Fibroblast of lung (primary cell): ENCODE data around the gene CHST10.

Experiments used
- EZH2 ChIP-seq: IDR thresholded peaks from 2 replicates; pipeline ENCODE4 v1.5.1; 2012; ENCODE audit warnings: low read length, control low read depth, mild to moderate bottlenecking; ENCODE audit errors: missing control alignments
- TF ChIP-seq, protein P1 (sequence below), 2 donors: IDR thresholded peaks in 1 of 2; conservative IDR thresholded peaks in 1 of 2; 1 replicate in 1 of 2; 2 replicates in 1 of 2; pipeline ENCODE4 v1.5.1; 2011 to 2012; ENCODE audit warnings: low read length in 2 of 2, control low read depth in 1 of 2, inconsistent platforms in 1 of 2, low read depth in 1 of 2, mild to moderate bottlenecking in 1 of 2

DNA sequence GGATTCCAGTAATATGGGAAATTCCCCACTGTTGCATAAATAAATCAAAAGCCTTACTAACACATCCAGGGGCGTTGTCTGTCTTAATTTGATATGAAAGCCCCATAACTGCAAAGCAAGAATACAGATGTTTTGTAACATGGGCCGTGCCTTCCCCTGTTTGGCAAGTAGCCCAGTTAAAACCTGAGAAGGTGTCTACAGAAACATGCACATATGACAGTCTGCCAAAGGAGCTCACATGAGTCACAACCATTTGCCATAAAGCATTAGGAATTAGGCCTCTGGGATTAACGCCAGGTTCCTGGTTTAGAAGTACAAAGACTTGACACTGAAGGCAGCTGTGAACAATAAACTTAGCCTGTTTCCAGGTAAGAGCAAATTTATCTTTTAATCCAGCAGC, 52.0 kb downstream of the CHST10 start:
- TF ChIP-seq EZH2 = no peak
- TF ChIP-seq, protein P1, sequence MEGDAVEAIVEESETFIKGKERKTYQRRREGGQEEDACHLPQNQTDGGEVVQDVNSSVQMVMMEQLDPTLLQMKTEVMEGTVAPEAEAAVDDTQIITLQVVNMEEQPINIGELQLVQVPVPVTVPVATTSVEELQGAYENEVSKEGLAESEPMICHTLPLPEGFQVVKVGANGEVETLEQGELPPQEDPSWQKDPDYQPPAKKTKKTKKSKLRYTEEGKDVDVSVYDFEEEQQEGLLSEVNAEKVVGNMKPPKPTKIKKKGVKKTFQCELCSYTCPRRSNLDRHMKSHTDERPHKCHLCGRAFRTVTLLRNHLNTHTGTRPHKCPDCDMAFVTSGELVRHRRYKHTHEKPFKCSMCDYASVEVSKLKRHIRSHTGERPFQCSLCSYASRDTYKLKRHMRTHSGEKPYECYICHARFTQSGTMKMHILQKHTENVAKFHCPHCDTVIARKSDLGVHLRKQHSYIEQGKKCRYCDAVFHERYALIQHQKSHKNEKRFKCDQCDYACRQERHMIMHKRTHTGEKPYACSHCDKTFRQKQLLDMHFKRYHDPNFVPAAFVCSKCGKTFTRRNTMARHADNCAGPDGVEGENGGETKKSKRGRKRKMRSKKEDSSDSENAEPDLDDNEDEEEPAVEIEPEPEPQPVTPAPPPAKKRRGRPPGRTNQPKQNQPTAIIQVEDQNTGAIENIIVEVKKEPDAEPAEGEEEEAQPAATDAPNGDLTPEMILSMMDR (conservative IDR thresholded peaks at IDR 0.05 in 1 of 2, IDR thresholded peaks at IDR 0.05 in 1 of 2; ENCODE audit: low read depth in 1 of 2, low read length in 2 of 2) = no peak
